ENCODE data around the gene IVD. TPM values are rescaled to one million over a fixed set of nuclear protein-coding genes. Genes with fewer than 3 reads are reported as not detected.

IVD gene
- total and polyA plus RNA-seq, 2 donors (not counting 1 experiment from before 2014, with no cell fraction given): 41.7 to 106 TPM

DNA sequence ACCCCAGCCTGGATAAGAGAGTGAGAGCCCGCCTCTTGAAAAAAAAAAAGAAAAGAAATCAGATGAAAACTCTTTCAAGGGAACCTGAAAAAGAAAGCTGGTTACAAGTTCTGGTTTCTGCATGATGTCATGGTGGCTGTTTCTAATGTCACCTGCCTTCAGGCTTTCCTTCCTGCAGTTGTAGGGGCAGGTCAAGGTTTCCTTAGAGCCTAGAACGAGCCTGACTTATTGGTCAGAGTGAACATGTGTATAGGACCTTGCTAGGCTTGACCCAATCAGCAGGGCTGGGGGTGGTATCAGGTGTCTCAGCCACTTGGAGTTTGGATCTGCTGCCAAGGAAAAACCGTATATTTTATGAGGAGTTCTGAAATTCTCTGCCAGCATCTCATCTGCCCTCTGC, 3.8 kb downstream of the IVD start:
- H3K4me1 Mint-ChIP-seq: peaks cover 32% of the 10 kb centered on the region
- intact Hi-C loops (cut with micrococcal nuclease): loop anchor here (5.0 kb wide), 1 partner anchor 33 kb away; the partner anchor contains the start of gene BAHD1
- no peaks in the 10 kb centered on the region for H4K20me1 ChIP-seq (ENCODE audit: control insufficient read depth, insufficient read depth, low read length, poor library complexity, severe bottlenecking)
- H3K4me3 ChIP-seq (ENCODE audit: control extremely low read depth in 1 of 5, extremely low read depth in 1 of 5, insufficient read depth in 1 of 5, low read depth in 2 of 5, low read length in 4 of 5): no peak overlapping the region
- H3K27me3 ChIP-seq (replicated peaks in 1 of 4; ENCODE audit: control extremely low read depth in 1 of 4, control insufficient read depth in 3 of 4, insufficient read depth in 4 of 4, low read length in 3 of 4): no peaks in the 10 kb centered on the region
- H3K4me3 Mint-ChIP-seq: no peak overlapping the region
- H3K4me1 ChIP-seq (ENCODE audit: control insufficient read depth in 2 of 2, insufficient read depth in 2 of 2, low read length in 2 of 2): peaks cover 24 to 29% of the 10 kb centered on the region in 2 donors
- TF ChIP-seq, protein P1, sequence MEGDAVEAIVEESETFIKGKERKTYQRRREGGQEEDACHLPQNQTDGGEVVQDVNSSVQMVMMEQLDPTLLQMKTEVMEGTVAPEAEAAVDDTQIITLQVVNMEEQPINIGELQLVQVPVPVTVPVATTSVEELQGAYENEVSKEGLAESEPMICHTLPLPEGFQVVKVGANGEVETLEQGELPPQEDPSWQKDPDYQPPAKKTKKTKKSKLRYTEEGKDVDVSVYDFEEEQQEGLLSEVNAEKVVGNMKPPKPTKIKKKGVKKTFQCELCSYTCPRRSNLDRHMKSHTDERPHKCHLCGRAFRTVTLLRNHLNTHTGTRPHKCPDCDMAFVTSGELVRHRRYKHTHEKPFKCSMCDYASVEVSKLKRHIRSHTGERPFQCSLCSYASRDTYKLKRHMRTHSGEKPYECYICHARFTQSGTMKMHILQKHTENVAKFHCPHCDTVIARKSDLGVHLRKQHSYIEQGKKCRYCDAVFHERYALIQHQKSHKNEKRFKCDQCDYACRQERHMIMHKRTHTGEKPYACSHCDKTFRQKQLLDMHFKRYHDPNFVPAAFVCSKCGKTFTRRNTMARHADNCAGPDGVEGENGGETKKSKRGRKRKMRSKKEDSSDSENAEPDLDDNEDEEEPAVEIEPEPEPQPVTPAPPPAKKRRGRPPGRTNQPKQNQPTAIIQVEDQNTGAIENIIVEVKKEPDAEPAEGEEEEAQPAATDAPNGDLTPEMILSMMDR (IDR thresholded peaks at IDR 0.05): no peak
- no peak for TF ChIP-seq EZH2 (IDR thresholded peaks at IDR 0.05; ENCODE audit: borderline replicate concordance, insufficient read depth, low read depth, low read length, poor library complexity, severe bottlenecking)
- H3K27me3 Mint-ChIP-seq: no peaks in the 10 kb centered on the region
- H3K27ac Mint-ChIP-seq: no peak overlapping the region
- peaks cover 13% of the 10 kb centered on the region for H3K79me2 ChIP-seq (ENCODE audit: control insufficient read depth, insufficient read depth, low read length)
- ChIA-PET POLR2A (no interaction called here), CTCF (interaction anchor here (0.6 kb wide), 1 partner anchor 347 kb away, joined by 3 read pairs; no protein-coding TSS in a partner anchor)
- 90% methylated on average over 3 of the region's 3 CpGs for WGBS (ENCODE audit: insufficient coverage)
- no peaks in the 10 kb centered on the region for H3K9me3 Mint-ChIP-seq (ENCODE audit: insufficient read depth)
- no peaks in the 10 kb centered on the region for H3K9me3 ChIP-seq (ENCODE audit: control extremely low read depth in 1 of 3, control insufficient read depth in 2 of 3, insufficient read depth in 1 of 3, low read length in 2 of 3)
- ATAC-seq (ENCODE audit: low read depth) (no peak), DNase-seq (no peak)
- no peak overlapping the region for H3K27ac ChIP-seq (ENCODE audit: low read length in 2 of 2)
- H3K4me2 ChIP-seq (replicated peaks; ENCODE audit: low read depth, low read length, poor library complexity, severe bottlenecking): no peak overlapping the region
- no peak overlapping the region for H3K9ac ChIP-seq (ENCODE audit: low read length)
- peaks cover 6 to 57% of the 10 kb centered on the region in 2 experiments for H3K36me3 ChIP-seq (replicated peaks in 1 of 2; ENCODE audit: control extremely low read depth in 1 of 2, control insufficient read depth in 1 of 2, extremely low read depth in 1 of 2, insufficient read depth in 2 of 2, low read length in 1 of 2)
- H2AFZ ChIP-seq (ENCODE audit: insufficient read depth, low read depth, low read length, poor library complexity, severe bottlenecking): no peak overlapping the region

GRCh38 chr15:40410476-40410875, 4.9 kb downstream of the IVD start:
- no CpG with 5 or more reads among the region's 11 CpGs for WGBS (ENCODE audit: insufficient coverage)

More at GRCh38 chr15:40410476-40410875, 4.9 kb downstream of the IVD start:
- Histone ChIP-seq H3K4me2 (replicated peaks; ENCODE audit: low read depth, low read length, poor library complexity, severe bottlenecking) (no peak overlapping the region), H3K27ac (ENCODE audit: low read length in 2 of 2) (no peak overlapping the region), H3K27me3 (replicated peaks in 1 of 4; ENCODE audit: control extremely low read depth in 1 of 4, control insufficient read depth in 3 of 4, insufficient read depth in 4 of 4, low read length in 3 of 4) (no peaks in the 10 kb centered on the region), H2AFZ (ENCODE audit: insufficient read depth, low read depth, low read length, poor library complexity, severe bottlenecking) (no peak overlapping the region), H3K36me3 (replicated peaks in 1 of 2; ENCODE audit: control extremely low read depth in 1 of 2, control insufficient read depth in 1 of 2, extremely low read depth in 1 of 2, insufficient read depth in 2 of 2, low read length in 1 of 2) (peaks cover 6 to 68% of the 10 kb centered on the region in 2 experiments), H4K20me1 (ENCODE audit: control insufficient read depth, insufficient read depth, low read length, poor library complexity, severe bottlenecking) (no peaks in the 10 kb centered on the region), H3K9ac (ENCODE audit: low read length) (no peak overlapping the region), H3K4me3 (ENCODE audit: control extremely low read depth in 1 of 5, extremely low read depth in 1 of 5, insufficient read depth in 1 of 5, low read depth in 2 of 5, low read length in 4 of 5) (no peak overlapping the region), H3K9me3 (ENCODE audit: control extremely low read depth in 1 of 3, control insufficient read depth in 2 of 3, insufficient read depth in 1 of 3, low read length in 2 of 3) (no peaks in the 10 kb centered on the region), H3K79me2 (ENCODE audit: control insufficient read depth, insufficient read depth, low read length) (peaks cover 8% of the 10 kb centered on the region), H3K4me1 (ENCODE audit: control insufficient read depth in 2 of 2, insufficient read depth in 2 of 2, low read length in 2 of 2) (peaks cover 19 to 23% of the 10 kb centered on the region in 2 donors)
- POLR2A ChIA-PET: no interaction called here
- intact Hi-C loops (cut with micrococcal nuclease): no loop called here
- no peaks in the 10 kb centered on the region for H3K9me3 Mint-ChIP-seq (ENCODE audit: insufficient read depth)
- no peak overlapping the region for H3K4me3 Mint-ChIP-seq
- CTCF ChIA-PET: interaction anchor here (0.6 to 1.2 kb wide), 4 partner anchors 10 to 87 kb away, joined by 3 to 5 read pairs (median 4); partner anchors contain the start of gene INAFM2
- peaks cover 24% of the 10 kb centered on the region for H3K4me1 Mint-ChIP-seq
- H3K27me3 Mint-ChIP-seq: no peaks in the 10 kb centered on the region
- ATAC-seq (ENCODE audit: low read depth) (no peak), DNase-seq (no peak)
- no peak for TF ChIP-seq EZH2 (IDR thresholded peaks at IDR 0.05; ENCODE audit: borderline replicate concordance, insufficient read depth, low read depth, low read length, poor library complexity, severe bottlenecking)
- TF ChIP-seq, protein P1 (IDR thresholded peaks at IDR 0.05): no peak
- no peak overlapping the region for H3K27ac Mint-ChIP-seq
